ENCODE measurements around the gene LGALS9.

LGALS9 gene

GRCh38 chr17:27630607-27631410 is at the start of gene LGALS9:
TSS of gene LGALS9 (plus strand) at chr17:27631188. CDS start at chr17:27631266, 78 bp downstream.
- DNase-seq (ENCODE audit: low read depth): no peak

GRCh38 chr17:27582696-27583095 is 48.3 kb upstream of the LGALS9 start:
- DNase-seq (ENCODE audit: low read depth): no peak

- DNase-seq (ENCODE audit: low read depth): no peak
Measured at GRCh38 chr17:27585153-27585681, 45.8 kb upstream of the LGALS9 start.

- DNase-seq (ENCODE audit: low read depth): no peak
Measured at GRCh38 chr17:27585792-27586191, 45.2 kb upstream of the LGALS9 start.

- DNase-seq (ENCODE audit: low read depth): no peak
Measured at GRCh38 chr17:27586203-27586721, 44.7 kb upstream of the LGALS9 start.

- DNase-seq (ENCODE audit: low read depth): no peak
Measured at GRCh38 chr17:27588354-27588753, 42.6 kb upstream of the LGALS9 start.

GRCh38 chr17:27590864-27591263 is 40.1 kb upstream of the LGALS9 start:
- DNase-seq (ENCODE audit: low read depth): no peak

- no peak for DNase-seq (ENCODE audit: low read depth)
Measured at GRCh38 chr17:27591986-27592385, 39.0 kb upstream of the LGALS9 start.

GRCh38 chr17:27593232-27593856 is 37.6 kb upstream of the LGALS9 start:
- DNase-seq (ENCODE audit: low read depth): no peak

- DNase-seq (ENCODE audit: low read depth): no peak
Measured at GRCh38 chr17:27593857-27594255, 37.1 kb upstream of the LGALS9 start.

- DNase-seq (ENCODE audit: low read depth): no peak
Measured at GRCh38 chr17:27595208-27595607, 35.8 kb upstream of the LGALS9 start.

- no peak for DNase-seq (ENCODE audit: low read depth)
Measured at GRCh38 chr17:27596096-27596495, 34.9 kb upstream of the LGALS9 start.

- DNase-seq (ENCODE audit: low read depth): no peak
Measured at GRCh38 chr17:27596566-27597187, 34.3 kb upstream of the LGALS9 start.

GRCh38 chr17:27597188-27597580 is 33.8 kb upstream of the LGALS9 start:
- DNase-seq (ENCODE audit: low read depth): no peak

GRCh38 chr17:27597783-27598320 is 33.1 kb upstream of the LGALS9 start:
- DNase-seq (ENCODE audit: low read depth): no peak

GRCh38 chr17:27598337-27599050 is 32.5 kb upstream of the LGALS9 start:
- no peak for DNase-seq (ENCODE audit: low read depth)

- DNase-seq (ENCODE audit: low read depth): no peak
Measured at GRCh38 chr17:27600471-27600870, 30.5 kb upstream of the LGALS9 start.

GRCh38 chr17:27601069-27601974 is 29.7 kb upstream of the LGALS9 start:
- peak; percentile 29 for DNase-seq (ENCODE audit: low read depth)

GRCh38 chr17:27601975-27602302 is 29.0 kb upstream of the LGALS9 start:
- no peak for DNase-seq (ENCODE audit: low read depth)

GRCh38 chr17:27602721-27603420 is 28.1 kb upstream of the LGALS9 start:
- DNase-seq (ENCODE audit: low read depth): no peak
